Muscle layer of colon (tissue), 2 donors: ENCODE measurements around the gene CRISPLD2.
A peak's percentile ranks its signal among the peaks of the same experiment; 100 is the strongest.

Experiments used
- H3K27ac ChIP-seq: one replicate; pipeline ENCODE4 v1.7.0; 2013; ENCODE audit warnings: low read depth, mild to moderate bottlenecking, low read length, moderate library complexity
- H3K27me3 ChIP-seq, 2 donors: one replicate each; pipeline ENCODE4 v1.7.0; 2013; ENCODE audit warnings: low read length in 2 of 2, mild to moderate bottlenecking in 2 of 2; ENCODE audit not compliant: insufficient read depth in 2 of 2, control insufficient read depth in 1 of 2
- H3K36me3 ChIP-seq: one replicate; pipeline ENCODE4 v1.7.0; 2013; ENCODE audit warnings: mild to moderate bottlenecking, low read length; ENCODE audit not compliant: insufficient read depth
- H3K4me1 ChIP-seq: one replicate; pipeline ENCODE4 v1.7.0; 2013; ENCODE audit warnings: mild to moderate bottlenecking, low read length; ENCODE audit not compliant: insufficient read depth
- H3K4me3 ChIP-seq, 2 donors: one replicate each; pipeline ENCODE4 v1.7.0; 2013; ENCODE audit warnings: low read length in 2 of 2, low read depth in 1 of 2, mild to moderate bottlenecking in 1 of 2, moderate library complexity in 1 of 2
- H3K9ac ChIP-seq: one replicate; pipeline ENCODE4 v1.7.0; 2013; ENCODE audit warnings: low read length
- H3K9me3 ChIP-seq: one replicate; pipeline ENCODE4 v1.7.0; 2013; ENCODE audit warnings: mild to moderate bottlenecking, low read length
- donor health status: abdominal sarcoma.
- donor health status: Adenocarcinoma of cecum.

CRISPLD2 gene

DNA sequence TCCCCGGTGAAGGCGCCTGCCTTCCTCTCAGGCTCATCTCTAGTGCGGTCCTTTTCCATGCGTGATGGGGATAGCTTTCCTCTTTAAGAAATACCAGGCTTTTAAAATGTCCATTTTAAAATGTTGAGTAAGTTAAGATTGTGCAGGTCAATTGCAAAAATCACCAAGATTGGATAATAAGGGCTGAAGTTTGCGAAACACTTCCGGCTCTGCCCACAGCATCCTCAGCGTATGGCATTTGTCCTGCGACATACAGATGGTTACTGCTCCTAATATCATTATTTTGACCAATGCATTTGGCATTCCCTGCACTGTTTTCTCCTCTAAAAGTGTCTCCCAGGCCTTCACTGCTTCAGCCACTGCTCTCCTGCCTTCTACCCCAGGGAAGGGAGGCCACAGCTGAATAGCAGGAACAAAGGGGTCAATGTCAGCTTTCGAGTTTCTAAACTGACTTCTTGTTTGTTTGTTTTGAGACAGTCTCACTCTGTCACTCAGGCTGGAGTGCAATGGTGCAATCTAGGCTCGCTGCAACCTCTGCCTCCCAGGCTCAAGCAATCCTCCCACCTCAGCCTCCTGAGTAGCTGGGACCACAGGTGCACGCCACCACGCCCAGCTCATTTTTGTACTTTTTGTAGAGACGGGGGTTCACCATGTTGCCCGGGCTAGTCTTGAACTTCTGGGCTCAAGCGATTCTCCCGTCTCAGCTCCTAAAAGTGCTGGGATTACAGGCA is 91.9 kb downstream of the CRISPLD2 start:
- H3K9me3 ChIP-seq = no peaks in the 10 kb centered on the region
- H3K4me1 ChIP-seq = no peaks in the 10 kb centered on the region
- no peak overlapping the region for H3K27ac ChIP-seq
- no peak overlapping the region for H3K4me3 ChIP-seq
- peaks cover 14% of the 10 kb centered on the region for H3K36me3 ChIP-seq
- H3K27me3 ChIP-seq = no peaks in the 10 kb centered on the region
- H3K9ac ChIP-seq = no peak overlapping the region

DNA sequence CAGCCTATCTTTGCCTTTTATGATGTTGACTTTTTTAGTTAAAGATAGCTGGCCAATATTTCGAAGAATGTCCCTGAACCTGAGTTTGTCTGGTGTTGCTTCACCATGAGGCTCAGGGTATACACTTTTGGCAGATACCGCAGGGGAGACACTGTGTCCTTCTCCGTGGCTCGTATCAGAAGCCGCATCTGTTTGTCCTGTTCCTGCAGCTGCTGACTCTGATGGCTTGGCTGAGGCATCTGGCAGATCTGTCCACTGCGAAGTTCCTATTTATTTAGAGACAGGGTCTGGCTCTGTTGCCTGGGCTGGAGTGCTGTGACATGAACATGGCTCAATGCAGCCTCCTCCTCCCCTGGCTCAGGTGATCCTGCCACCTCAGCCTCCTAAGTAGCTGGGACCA is 93.5 kb downstream of the CRISPLD2 start:
- Histone ChIP-seq H3K4me1 (peaks cover 4% of the 10 kb centered on the region), H3K27me3 (no peaks in the 10 kb centered on the region), H3K4me3 (no peak overlapping the region), H3K9me3 (no peaks in the 10 kb centered on the region), H3K36me3 (no peaks in the 10 kb centered on the region), H3K27ac (no peak overlapping the region), H3K9ac (no peak overlapping the region)

DNA sequence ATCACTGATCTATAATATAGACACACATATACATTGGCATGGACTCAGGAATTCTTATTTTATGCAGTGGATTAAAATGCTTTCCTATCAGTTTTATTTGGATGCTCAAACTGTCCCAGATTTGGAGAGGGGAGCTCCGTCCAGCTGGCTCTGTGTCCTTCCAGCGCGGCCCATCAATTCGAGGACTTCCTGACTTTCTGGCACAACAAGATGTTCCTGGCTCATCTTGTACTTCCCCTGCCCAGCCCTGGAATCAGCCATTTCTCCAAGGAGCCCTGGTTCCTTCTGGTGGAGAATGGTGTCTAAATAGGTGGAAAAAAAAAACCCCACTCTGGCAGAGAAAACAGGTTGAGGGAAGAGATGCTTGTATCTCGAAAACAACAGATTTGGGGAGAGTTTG is 94.5 kb downstream of the CRISPLD2 start:
- Histone ChIP-seq H3K36me3 (no peaks in the 10 kb centered on the region), H3K9ac (no peak overlapping the region), H3K4me1 (peaks cover 12% of the 10 kb centered on the region), H3K4me3 (no peak overlapping the region), H3K9me3 (no peaks in the 10 kb centered on the region), H3K27me3 (no peaks in the 10 kb centered on the region), H3K27ac (peak overlapping the region; percentile 13)

DNA sequence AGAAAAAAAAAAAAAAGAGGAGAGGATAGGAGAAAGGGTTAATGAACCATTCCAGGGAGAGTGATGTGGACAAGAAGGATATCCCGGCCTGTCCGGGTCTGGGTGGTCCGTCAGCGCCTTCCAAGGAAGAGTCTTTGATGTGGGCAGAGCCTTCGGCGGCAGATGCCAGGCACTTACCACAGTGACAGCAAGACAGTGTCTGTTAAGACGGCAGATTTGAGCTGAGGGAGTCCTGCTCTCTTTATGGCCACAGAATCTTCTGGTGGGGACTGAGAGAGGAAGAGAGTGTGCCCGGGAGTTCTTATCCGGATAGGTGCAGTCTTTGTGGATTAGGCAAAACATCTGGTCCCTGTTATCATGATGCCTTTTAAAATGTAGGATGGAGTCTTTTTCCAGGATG is 96.4 kb downstream of the CRISPLD2 start:
- H3K4me1 ChIP-seq = peaks cover 19% of the 10 kb centered on the region
- H3K9ac ChIP-seq = no peak overlapping the region
- H3K4me3 ChIP-seq = no peak overlapping the region
- H3K36me3 ChIP-seq = no peaks in the 10 kb centered on the region
- H3K27me3 ChIP-seq = no peaks in the 10 kb centered on the region
- no peaks in the 10 kb centered on the region for H3K9me3 ChIP-seq
- H3K27ac ChIP-seq = no peak overlapping the region

DNA sequence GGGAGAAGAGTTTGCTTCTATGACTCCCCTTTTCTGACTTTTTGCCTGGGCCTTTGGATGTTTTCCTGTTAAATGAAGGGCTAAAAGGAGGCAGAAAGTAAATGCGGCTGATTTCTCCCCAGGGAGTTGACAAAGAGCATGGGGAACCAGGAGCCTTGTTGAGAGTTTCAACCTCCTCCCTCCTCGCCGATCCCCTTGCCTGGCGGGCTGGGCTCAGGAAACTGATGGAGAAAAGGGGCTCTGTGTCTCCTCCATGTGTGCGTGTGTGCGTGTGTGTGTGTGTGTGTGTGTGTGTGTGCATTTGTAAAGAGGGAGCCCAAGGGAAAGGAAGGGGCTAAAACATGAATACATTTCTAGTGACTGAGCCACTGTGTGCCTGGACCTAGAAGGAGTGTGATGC is 97.1 kb downstream of the CRISPLD2 start:
- H3K9me3 ChIP-seq = no peaks in the 10 kb centered on the region
- H3K4me3 ChIP-seq = no peak overlapping the region

DNA sequence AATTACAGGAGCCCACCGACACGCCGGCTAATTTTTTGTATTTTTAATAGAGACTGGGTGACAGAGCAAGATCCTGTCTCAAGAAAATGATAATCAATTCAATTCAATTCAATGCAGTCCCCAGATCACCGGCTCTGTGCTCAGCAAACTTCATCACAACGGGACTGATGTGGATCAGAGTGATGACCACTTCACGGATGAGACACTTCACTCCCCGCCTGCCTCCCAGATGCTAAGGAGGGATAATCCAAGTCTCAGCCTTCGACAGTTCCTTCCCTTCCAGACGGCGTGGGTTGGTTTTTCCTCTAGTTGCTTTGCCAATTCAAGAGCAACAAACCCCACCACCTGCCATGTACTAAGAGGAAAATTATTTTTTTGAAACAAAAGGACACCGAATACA is 97.7 kb downstream of the CRISPLD2 start:
- H3K4me1 ChIP-seq = peaks cover 25% of the 10 kb centered on the region
- no peak overlapping the region for H3K27ac ChIP-seq
- no peaks in the 10 kb centered on the region for H3K27me3 ChIP-seq
- H3K9ac ChIP-seq = no peak overlapping the region
- H3K4me3 ChIP-seq = no peak overlapping the region
- no peaks in the 10 kb centered on the region for H3K9me3 ChIP-seq
- H3K36me3 ChIP-seq = no peaks in the 10 kb centered on the region

More for the DNA sequence above, 97.1 kb downstream of the CRISPLD2 start:
- Histone ChIP-seq H3K4me1 (peaks cover 19% of the 10 kb centered on the region), H3K27me3 (no peaks in the 10 kb centered on the region), H3K36me3 (no peaks in the 10 kb centered on the region), H3K27ac (no peak overlapping the region), H3K9ac (no peak overlapping the region)

DNA sequence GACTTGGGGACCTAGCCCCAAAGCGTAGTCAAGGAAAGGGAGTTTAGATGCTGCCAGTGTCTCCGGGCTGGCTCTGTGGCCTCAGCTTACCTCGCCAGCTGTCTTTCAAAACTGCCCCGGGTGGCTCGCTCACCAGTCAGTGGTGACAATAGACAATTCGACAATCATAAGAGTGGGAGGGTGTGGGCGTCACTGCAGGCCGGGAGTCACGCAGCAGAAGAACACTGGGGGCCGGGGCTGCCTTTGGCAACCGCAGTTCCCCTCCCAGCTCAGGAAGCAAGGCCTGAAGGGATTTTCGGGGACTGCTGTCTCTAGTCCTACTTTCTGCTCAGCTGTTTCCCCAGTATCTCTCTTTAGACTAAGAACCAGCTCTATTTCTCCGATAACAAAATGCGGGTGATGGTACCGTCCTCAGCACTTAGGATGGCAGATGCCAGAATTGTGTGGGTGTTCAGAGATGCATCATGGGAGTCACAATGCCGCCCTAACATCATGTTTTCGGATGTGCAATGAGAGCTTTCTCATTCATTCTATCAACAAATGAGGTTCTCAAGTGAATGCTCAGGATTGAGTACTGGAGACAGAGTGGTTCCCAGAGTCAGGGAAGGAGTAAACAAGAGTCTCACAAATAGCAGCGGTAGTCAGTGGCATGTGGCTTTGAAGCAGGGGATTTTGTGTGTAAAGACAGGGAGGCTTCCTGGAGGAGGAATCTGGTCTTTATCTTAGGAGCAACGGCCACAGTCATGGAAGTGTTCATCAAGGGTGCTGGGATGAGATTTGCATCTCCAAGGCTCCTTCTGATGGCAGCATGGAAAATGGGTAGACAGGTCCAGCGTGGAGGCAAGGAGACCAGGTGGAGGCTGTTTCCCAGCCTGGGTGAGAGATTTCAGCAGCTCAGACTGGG is 98.5 kb downstream of the CRISPLD2 start:
- Histone ChIP-seq H3K27me3 (no peaks in the 10 kb centered on the region), H3K36me3 (no peaks in the 10 kb centered on the region), H3K9ac (no peak overlapping the region)

DNA sequence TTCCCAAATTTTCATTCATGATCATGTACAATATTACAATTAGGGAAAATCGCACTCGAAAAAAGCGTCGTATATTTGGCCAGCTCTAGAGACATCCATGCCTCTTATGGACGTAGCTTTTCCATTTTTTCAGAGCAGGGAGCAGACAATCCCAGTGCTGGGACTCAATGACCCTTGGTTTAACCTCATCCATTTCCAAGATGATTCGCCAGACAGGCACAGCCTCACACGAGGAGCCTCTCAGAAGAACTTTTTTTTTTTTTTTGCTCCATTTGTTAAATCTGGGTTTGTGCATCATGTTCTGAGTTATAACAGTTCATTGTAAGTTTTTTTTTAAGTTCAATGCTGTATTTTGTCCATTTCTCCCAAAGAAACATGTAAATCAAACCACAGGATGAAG is 99.5 kb downstream of the CRISPLD2 start:
- Histone ChIP-seq H3K9ac (no peak overlapping the region), H3K27ac (no peak overlapping the region), H3K36me3 (no peaks in the 10 kb centered on the region), H3K27me3 (no peaks in the 10 kb centered on the region), H3K4me1 (peaks cover 32% of the 10 kb centered on the region), H3K4me3 (no peak overlapping the region), H3K9me3 (no peaks in the 10 kb centered on the region)

More for the DNA sequence above, 98.5 kb downstream of the CRISPLD2 start:
- Histone ChIP-seq H3K27ac (no peak overlapping the region), H3K4me3 (no peak overlapping the region), H3K9me3 (no peaks in the 10 kb centered on the region), H3K4me1 (peaks cover 32% of the 10 kb centered on the region)

DNA sequence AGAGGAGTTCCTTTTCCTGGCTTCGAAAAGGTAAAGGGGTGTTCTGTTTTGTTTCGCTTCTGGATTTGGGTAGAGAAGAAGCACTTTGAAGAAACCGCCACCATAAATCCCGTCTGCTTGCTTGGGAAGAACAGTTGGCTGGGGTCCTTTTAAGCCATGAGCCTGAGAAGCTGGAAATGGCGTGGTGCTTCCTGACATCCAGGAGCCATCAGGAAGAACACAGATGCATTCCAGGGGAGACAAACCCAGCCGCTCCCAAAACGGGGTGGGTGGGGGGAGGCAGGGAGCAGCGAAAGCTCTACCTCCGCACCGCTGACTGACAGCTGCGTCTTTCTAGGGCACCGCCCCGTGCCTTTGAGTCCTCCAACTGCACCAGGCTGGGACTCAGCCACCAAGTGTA is 99.9 kb downstream of the CRISPLD2 start:
- Histone ChIP-seq H3K9me3 (no peaks in the 10 kb centered on the region), H3K36me3 (no peaks in the 10 kb centered on the region), H3K27me3 (no peaks in the 10 kb centered on the region), H3K4me3 (no peak overlapping the region), H3K27ac (peak overlapping the region; percentile 60), H3K9ac (no peak overlapping the region), H3K4me1 (peaks cover 32% of the 10 kb centered on the region)

DNA sequence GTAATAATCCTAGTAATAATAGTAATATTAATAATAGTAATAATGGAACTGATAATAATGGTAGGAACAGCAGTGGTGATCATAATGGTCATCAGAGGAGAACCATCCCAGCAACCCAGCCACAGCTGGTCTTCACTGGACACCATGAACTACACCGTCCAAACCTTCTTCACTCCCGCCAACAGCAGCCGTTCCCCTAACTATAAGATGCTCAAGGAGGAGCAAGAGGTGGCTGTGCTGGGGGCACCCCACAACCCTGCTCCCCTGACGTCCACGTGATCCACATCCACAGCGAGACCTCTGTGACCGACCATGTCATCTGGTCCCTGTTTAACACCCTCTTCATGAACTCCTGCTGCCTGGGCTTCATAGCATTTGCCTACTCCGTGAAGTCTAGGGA is 100.5 kb downstream of the CRISPLD2 start:
- peaks cover 32% of the 10 kb centered on the region for H3K4me1 ChIP-seq
- no peak overlapping the region for H3K4me3 ChIP-seq
- no peaks in the 10 kb centered on the region for H3K27me3 ChIP-seq
- no peak overlapping the region for H3K27ac ChIP-seq
- no peaks in the 10 kb centered on the region for H3K9me3 ChIP-seq
- no peak overlapping the region for H3K9ac ChIP-seq
- H3K36me3 ChIP-seq = no peaks in the 10 kb centered on the region

DNA sequence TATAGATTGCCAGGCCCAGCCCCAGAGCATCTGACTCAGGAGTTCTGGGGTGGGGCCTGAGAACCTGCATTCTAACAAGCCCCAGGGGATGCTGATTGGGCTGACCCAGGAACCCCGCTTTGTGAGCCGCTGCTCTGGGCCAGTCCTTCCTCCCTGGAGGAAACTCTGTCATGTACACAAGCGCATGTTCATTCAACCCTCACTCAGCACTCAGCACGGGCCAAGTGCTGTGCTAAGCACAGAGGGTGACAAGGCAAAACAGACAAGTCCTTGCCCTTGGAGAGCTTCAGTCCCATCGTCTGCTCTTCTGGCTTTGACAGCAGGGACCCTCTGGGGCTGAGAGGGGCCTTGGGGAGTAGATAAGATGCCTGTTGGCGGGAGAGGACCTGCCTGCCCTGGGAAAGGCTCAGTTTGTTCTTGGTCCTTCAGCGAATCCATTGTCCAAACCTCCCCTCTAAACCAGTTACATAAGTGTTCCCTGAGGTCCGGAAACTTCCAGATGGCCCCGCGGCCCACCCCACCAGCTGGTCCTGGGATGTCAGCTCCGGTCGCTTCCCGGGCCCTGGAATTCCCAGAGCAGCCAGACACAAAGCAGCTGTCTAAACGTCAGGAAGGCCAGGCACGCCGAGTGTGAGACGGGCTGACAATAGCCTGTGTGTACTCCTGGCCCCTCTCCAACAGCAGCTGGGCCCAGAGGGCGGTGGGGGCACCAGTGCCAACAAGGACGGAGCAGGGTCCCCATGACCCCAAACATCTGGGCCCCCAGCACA is 102.8 kb downstream of the CRISPLD2 start:
- no peaks in the 10 kb centered on the region for H3K27me3 ChIP-seq
- no peak overlapping the region for H3K9ac ChIP-seq
- H3K36me3 ChIP-seq = no peaks in the 10 kb centered on the region
- peaks cover 32% of the 10 kb centered on the region for H3K4me1 ChIP-seq
- H3K9me3 ChIP-seq = no peaks in the 10 kb centered on the region
- no peak overlapping the region for H3K4me3 ChIP-seq
- H3K27ac ChIP-seq = peak overlapping the region; percentile 47
